CD4-positive, CD25-positive, alpha-beta regulatory T cell (primary cell): ENCODE measurements around the gene FIP1L1. TPM values are rescaled to one million over a fixed set of nuclear protein-coding genes. Genes with fewer than 3 reads are reported as not detected.
"Not testable (repeated sequence)": the region's sequence is repeated elsewhere in the genome, so short reads cannot be mapped to it uniquely, and the experiment has no call there.

Source experiments
- ATAC-seq, 2 donors: fragments of 150-1000 bp; cut with Tn5 transposase; one replicate each; pipeline ENCODE4 v1.10.0; 2021; ENCODE audit warnings: low read depth in 2 of 2, moderate number of reproducible peaks in 2 of 2, moderate library complexity in 1 of 2
- DNase-seq, 3 donors: peaks; one replicate each; pipeline versions ENCODE4 v3.0.0 to v3.0.0-alpha.2; 2012 to 2022; ENCODE audit warnings: mixed read lengths in 1 of 3
- H3K27ac ChIP-seq: one replicate; pipeline ENCODE4 v1.7.0; 2013; ENCODE audit warnings: mild to moderate bottlenecking, low read length; ENCODE audit not compliant: insufficient read depth, poor library complexity, severe bottlenecking
- H3K27me3 ChIP-seq: one replicate; pipeline ENCODE4 v1.7.0; 2013; ENCODE audit warnings: low read length; ENCODE audit not compliant: control insufficient read depth, insufficient read depth
- H3K36me3 ChIP-seq: one replicate; pipeline ENCODE4 v1.7.0; 2013; ENCODE audit warnings: mild to moderate bottlenecking, low read length, moderate library complexity; ENCODE audit not compliant: control insufficient read depth, insufficient read depth
- H3K4me1 ChIP-seq: 2 replicates; pipeline ENCODE4 v1.7.0; 2013; ENCODE audit warnings: mild to moderate bottlenecking, low read length; ENCODE audit not compliant: insufficient read depth, control insufficient read depth, poor library complexity, severe bottlenecking
- H3K4me3 ChIP-seq: one replicate; pipeline ENCODE4 v1.7.0; 2013; ENCODE audit warnings: low read depth, mild to moderate bottlenecking, low read length, moderate library complexity
- H3K9me3 ChIP-seq, 2 experiments: 1 replicate in 1 of 2; 2 replicates in 1 of 2; pipeline ENCODE4 v1.7.0; 2013; ENCODE audit warnings: low read length in 2 of 2, mild to moderate bottlenecking in 1 of 2, moderate library complexity in 1 of 2; ENCODE audit not compliant: control insufficient read depth in 2 of 2
- H3K27ac Mint-ChIP-seq, 3 donors: one replicate each; pipeline ENCODE4 v1.8.0; 2020 to 2022; ENCODE audit warnings: mild to moderate bottlenecking in 3 of 3, mixed read lengths in 3 of 3, moderate library complexity in 2 of 3
- H3K27me3 Mint-ChIP-seq: one replicate; pipeline ENCODE4 v1.8.0; 2022; ENCODE audit warnings: mild to moderate bottlenecking, mixed read lengths
- H3K36me3 Mint-ChIP-seq: one replicate; pipeline ENCODE4 v1.8.0; 2020; ENCODE audit warnings: mixed read lengths
- H3K4me1 Mint-ChIP-seq, 4 donors: one replicate each; pipeline ENCODE4 v1.8.0; 2020 to 2022; ENCODE audit warnings: mixed read lengths in 4 of 4, mild to moderate bottlenecking in 1 of 4
- H3K4me3 Mint-ChIP-seq, 4 donors: one replicate each; pipeline ENCODE4 v1.8.0; 2020 to 2022; ENCODE audit warnings: mild to moderate bottlenecking in 4 of 4, mixed read lengths in 4 of 4, moderate library complexity in 3 of 4
- H3K9me3 Mint-ChIP-seq, 7 donors: one replicate each; pipeline ENCODE4 v1.8.0; 2020 to 2022; ENCODE audit warnings: mixed read lengths in 7 of 7, mild to moderate bottlenecking in 3 of 7, moderate library complexity in 2 of 7
- polyA plus RNA-seq, 4 donors: library from polyadenylated mRNA; unstranded; fragments of 300-500 nt; fragmentation: Illumina TruSeq; gene quantifications; one replicate each; pipeline ENCODE4 v1.2.3, GENCODE V29; 2021
- total RNA-seq: library from RNA; stranded (reverse); gene quantifications from one replicate; pipeline ENCODE4 v1.2.3, GENCODE V29; 2022

The FIP1L1 gene
- total RNA-seq (78.1 TPM), polyA plus RNA-seq (10 to 100 TPM; 68.7 to 77.8 (median 69.9) TPM)

- H3K27ac ChIP-seq, result peak within 1 kb of the TSS; percentile 88
- no peaks in the 10 kb centered on the region for H3K9me3 ChIP-seq
- Mint-ChIP-seq H3K4me1 (peaks cover 30 to 50% (median 34%) of the 10 kb centered on the region in 4 donors), H3K27me3 (peaks cover 33% of the 10 kb centered on the region), H3K9me3 (peaks cover 0 to 1% (median 0%) of the 10 kb centered on the region in 7 donors), H3K27ac (peak within 1 kb of the TSS; percentile 97 to 100 (median 98)), H3K4me3 (peak within 1 kb of the TSS; percentile 97 to 100 (median 98)), H3K36me3 (peaks cover 8% of the 10 kb centered on the region)
- peaks cover 28% of the 10 kb centered on the region for H3K4me1 ChIP-seq
- H3K36me3 ChIP-seq, result peaks cover 3% of the 10 kb centered on the region
- ATAC-seq (peak; percentile 92), DNase-seq (peak; percentile 93 to 96 (median 95))
- H3K4me3 ChIP-seq, result peak within 1 kb of the TSS; percentile 95
- peaks cover 7% of the 10 kb centered on the region for H3K27me3 ChIP-seq
These were observed at the start of gene FIP1L1 for GRCh38 chr4:53377319-53378170. FIP1L1 (plus strand) TSS chr4:53377641; CDS start chr4:53377839, 198 bp downstream.

- DNase-seq, H3K36me3 ChIP-seq, ATAC-seq, H3K4me1 ChIP-seq, H3K4me3 Mint-ChIP-seq, H3K27ac ChIP-seq, H3K27me3 ChIP-seq, H3K9me3 Mint-ChIP-seq, H3K27me3 Mint-ChIP-seq, H3K27ac Mint-ChIP-seq, H3K4me3 ChIP-seq, H3K9me3 ChIP-seq: not testable (repeated sequence)
- Mint-ChIP-seq H3K4me1 (peaks cover 0 to 20% (median 6%) of the 10 kb centered on the region in 4 donors), H3K36me3 (peaks cover 11% of the 10 kb centered on the region)
These were observed 42.5 kb upstream of the FIP1L1 start for GRCh38 chr4:53334916-53335315.

GRCh38 chr4:53340145-53340544 lies 37.3 kb upstream of the FIP1L1 start:
- not testable (repeated sequence) for H3K27ac ChIP-seq, H3K9me3 Mint-ChIP-seq, H3K27me3 Mint-ChIP-seq, H3K4me3 ChIP-seq, ATAC-seq, H3K4me1 ChIP-seq, H3K36me3 ChIP-seq, DNase-seq, H3K27me3 ChIP-seq, H3K4me3 Mint-ChIP-seq, H3K9me3 ChIP-seq, H3K27ac Mint-ChIP-seq
- H3K36me3 Mint-ChIP-seq, result peaks cover 35% of the 10 kb centered on the region
- peaks cover 0 to 23% (median 13%) of the 10 kb centered on the region in 4 donors for H3K4me1 Mint-ChIP-seq

- Mint-ChIP-seq H3K36me3 (peaks cover 65% of the 10 kb centered on the region), H3K4me1 (peaks cover 5 to 24% (median 15%) of the 10 kb centered on the region in 4 donors), H3K9me3 (peaks cover 0 to 11% (median 3%) of the 10 kb centered on the region in 7 donors)
- DNase-seq, H3K9me3 ChIP-seq, ATAC-seq, H3K4me3 ChIP-seq, H3K27me3 Mint-ChIP-seq, H3K27ac Mint-ChIP-seq, H3K27ac ChIP-seq, H3K4me3 Mint-ChIP-seq, H3K4me1 ChIP-seq, H3K27me3 ChIP-seq, H3K36me3 ChIP-seq: not testable (repeated sequence)
These were observed 31.0 kb upstream of the FIP1L1 start for GRCh38 chr4:53346392-53346791.

GRCh38 chr4:53346920-53347852 lies 30.3 kb upstream of the FIP1L1 start:
- H3K4me3 Mint-ChIP-seq, result no peak overlapping the region
- H3K27me3 Mint-ChIP-seq, result no peaks in the 10 kb centered on the region
- Histone ChIP-seq H3K4me3 (no peak overlapping the region), H3K36me3 (peaks cover 5% of the 10 kb centered on the region), H3K9me3 (no peaks in the 10 kb centered on the region), H3K27ac (no peak overlapping the region), H3K4me1 (no peaks in the 10 kb centered on the region), H3K27me3 (no peaks in the 10 kb centered on the region)
- peak overlapping the region in 1 of 3 donors; percentile 76 for H3K27ac Mint-ChIP-seq
- ATAC-seq, result no peak
- peaks cover 63% of the 10 kb centered on the region for H3K36me3 Mint-ChIP-seq
- peaks cover 0 to 11% (median 2%) of the 10 kb centered on the region in 7 donors for H3K9me3 Mint-ChIP-seq
- DNase-seq, result no peak
- peaks cover 5 to 18% (median 13%) of the 10 kb centered on the region in 4 donors for H3K4me1 Mint-ChIP-seq

GRCh38 chr4:53348046-53348445 lies 29.4 kb upstream of the FIP1L1 start:
- Mint-ChIP-seq H3K27me3 (no peaks in the 10 kb centered on the region), H3K27ac (peak overlapping the region in 1 of 3 donors; percentile 76), H3K9me3 (peaks cover 0 to 11% (median 2%) of the 10 kb centered on the region in 7 donors), H3K4me3 (no peak overlapping the region), H3K4me1 (peaks cover 5 to 18% (median 13%) of the 10 kb centered on the region in 4 donors), H3K36me3 (peaks cover 68% of the 10 kb centered on the region)
- peaks cover 12% of the 10 kb centered on the region for H3K36me3 ChIP-seq
- no peak for DNase-seq
- no peaks in the 10 kb centered on the region for H3K27me3 ChIP-seq
- no peak overlapping the region for H3K27ac ChIP-seq
- no peak for ATAC-seq
- H3K4me1 ChIP-seq, result no peaks in the 10 kb centered on the region
- no peak overlapping the region for H3K4me3 ChIP-seq
- no peaks in the 10 kb centered on the region for H3K9me3 ChIP-seq

GRCh38 chr4:53349091-53349491 lies 28.4 kb upstream of the FIP1L1 start:
- H3K27me3 Mint-ChIP-seq, result no peaks in the 10 kb centered on the region
- peak overlapping the region in 1 of 3 donors; percentile 53 for H3K27ac Mint-ChIP-seq
- Histone ChIP-seq H3K36me3 (peaks cover 16% of the 10 kb centered on the region), H3K4me1 (no peaks in the 10 kb centered on the region), H3K9me3 (no peaks in the 10 kb centered on the region), H3K4me3 (no peak overlapping the region), H3K27ac (no peak overlapping the region), H3K27me3 (no peaks in the 10 kb centered on the region)
- H3K4me3 Mint-ChIP-seq, result no peak overlapping the region
- H3K36me3 Mint-ChIP-seq, result peaks cover 61% of the 10 kb centered on the region
- DNase-seq, result no peak
- peaks cover 5 to 18% (median 13%) of the 10 kb centered on the region in 4 donors for H3K4me1 Mint-ChIP-seq
- peaks cover 0 to 11% (median 0%) of the 10 kb centered on the region in 7 donors for H3K9me3 Mint-ChIP-seq
- no peak for ATAC-seq
